IPS-20b (cell line): ENCODE data around the gene SUSD6.

Source experiments
- H3K27ac ChIP-seq: one replicate; pipeline ENCODE4 v1.5.1; 2013; ENCODE audit warnings: low read length
- H3K27me3 ChIP-seq: 2 replicates; pipeline ENCODE4 v1.6.1; 2013; ENCODE audit warnings: mild to moderate bottlenecking, low read length, inconsistent platforms; ENCODE audit not compliant: insufficient read depth
- H3K36me3 ChIP-seq: 2 replicates; pipeline ENCODE4 v1.6.1; 2013; ENCODE audit warnings: low read depth, mild to moderate bottlenecking, inconsistent platforms, low read length, moderate library complexity; ENCODE audit not compliant: insufficient read depth
- H3K4me1 ChIP-seq: 2 replicates; pipeline ENCODE4 v1.6.1; 2013; ENCODE audit warnings: mild to moderate bottlenecking, control low read depth, inconsistent platforms, low read length, moderate library complexity; ENCODE audit not compliant: insufficient read depth
- H3K4me3 ChIP-seq: 2 replicates; pipeline ENCODE4 v1.5.1; 2013; ENCODE audit warnings: mild to moderate bottlenecking, low read length, inconsistent platforms
- H3K9ac ChIP-seq: 2 replicates; pipeline ENCODE4 v1.6.1; 2013; ENCODE audit warnings: low read depth, mild to moderate bottlenecking, inconsistent platforms, low read length, moderate library complexity
- H3K9me3 ChIP-seq: 2 replicates; pipeline ENCODE4 v1.6.1; 2013; ENCODE audit warnings: mild to moderate bottlenecking, low read depth, low read length, inconsistent platforms; ENCODE audit not compliant: insufficient read depth

SUSD6 gene

GRCh38 chr14:69666690-69667211 is 55.4 kb downstream of the SUSD6 start:
- H3K27ac ChIP-seq = no peak overlapping the region
- H3K4me1 ChIP-seq = peaks cover 5% of the 10 kb centered on the region; the same call in 1 of the 2 replicates
- H3K4me3 ChIP-seq = no peak overlapping the region
- no peak overlapping the region for H3K9ac ChIP-seq
- H3K27me3 ChIP-seq = no peaks in the 10 kb centered on the region
- no peaks in the 10 kb centered on the region for H3K36me3 ChIP-seq
- H3K9me3 ChIP-seq = no peaks in the 10 kb centered on the region

GRCh38 chr14:69667938-69668335 is 56.5 kb downstream of the SUSD6 start:
- Histone ChIP-seq H3K27ac (no peak overlapping the region), H3K4me1 (peaks cover 5% of the 10 kb centered on the region; the same call in 1 of the 2 replicates), H3K27me3 (no peaks in the 10 kb centered on the region), H3K9me3 (no peaks in the 10 kb centered on the region), H3K9ac (no peak overlapping the region), H3K4me3 (no peak overlapping the region), H3K36me3 (no peaks in the 10 kb centered on the region)

GRCh38 chr14:69669375-69669774 is 58.0 kb downstream of the SUSD6 start:
- H3K27me3 ChIP-seq = no peaks in the 10 kb centered on the region

GRCh38 chr14:69670093-69670492 is 58.7 kb downstream of the SUSD6 start:
- Histone ChIP-seq H3K9ac (no peak overlapping the region), H3K27me3 (no peaks in the 10 kb centered on the region), H3K4me3 (no peak overlapping the region), H3K9me3 (no peaks in the 10 kb centered on the region), H3K27ac (no peak overlapping the region), H3K36me3 (no peaks in the 10 kb centered on the region), H3K4me1 (peaks cover 5% of the 10 kb centered on the region; the same call in 1 of the 2 replicates)

More at GRCh38 chr14:69669375-69669774, 58.0 kb downstream of the SUSD6 start:
- H3K9me3 ChIP-seq = no peaks in the 10 kb centered on the region
- H3K4me1 ChIP-seq = peaks cover 5% of the 10 kb centered on the region; the same call in 1 of the 2 replicates
- H3K36me3 ChIP-seq = no peaks in the 10 kb centered on the region
- H3K27ac ChIP-seq = no peak overlapping the region
- no peak overlapping the region for H3K9ac ChIP-seq
- H3K4me3 ChIP-seq = no peak overlapping the region

- H3K4me1 ChIP-seq = peaks cover 5% of the 10 kb centered on the region; the same call in 1 of the 2 replicates
- H3K9me3 ChIP-seq = no peaks in the 10 kb centered on the region
Measured at GRCh38 chr14:69671365-69672030, 60.1 kb downstream of the SUSD6 start.

GRCh38 chr14:69672356-69672755 is 61.0 kb downstream of the SUSD6 start:
- H3K27ac ChIP-seq = no peak overlapping the region
- H3K4me1 ChIP-seq = peaks cover 5% of the 10 kb centered on the region; the same call in 1 of the 2 replicates
- no peaks in the 10 kb centered on the region for H3K27me3 ChIP-seq

More at GRCh38 chr14:69671365-69672030, 60.1 kb downstream of the SUSD6 start:
- no peaks in the 10 kb centered on the region for H3K36me3 ChIP-seq
- H3K4me3 ChIP-seq = no peak overlapping the region
- no peak overlapping the region for H3K9ac ChIP-seq
- no peak overlapping the region for H3K27ac ChIP-seq
- H3K27me3 ChIP-seq = no peaks in the 10 kb centered on the region

GRCh38 chr14:69673104-69673503 is 61.7 kb downstream of the SUSD6 start:
- H3K4me1 ChIP-seq = peaks cover 5% of the 10 kb centered on the region; the same call in 1 of the 2 replicates
- H3K36me3 ChIP-seq = no peaks in the 10 kb centered on the region
- no peak overlapping the region for H3K27ac ChIP-seq
- no peak overlapping the region for H3K4me3 ChIP-seq
- no peaks in the 10 kb centered on the region for H3K9me3 ChIP-seq
- H3K9ac ChIP-seq = no peak overlapping the region
- no peaks in the 10 kb centered on the region for H3K27me3 ChIP-seq

More at GRCh38 chr14:69672356-69672755, 61.0 kb downstream of the SUSD6 start:
- Histone ChIP-seq H3K36me3 (no peaks in the 10 kb centered on the region), H3K9ac (no peak overlapping the region), H3K9me3 (no peaks in the 10 kb centered on the region), H3K4me3 (no peak overlapping the region)

- Histone ChIP-seq H3K9me3 (no peaks in the 10 kb centered on the region), H3K9ac (no peak overlapping the region), H3K4me1 (peaks cover 5% of the 10 kb centered on the region; the same call in 1 of the 2 replicates), H3K4me3 (no peak overlapping the region), H3K36me3 (no peaks in the 10 kb centered on the region), H3K27ac (no peak overlapping the region), H3K27me3 (no peaks in the 10 kb centered on the region)
Measured at GRCh38 chr14:69673578-69674305, 62.3 kb downstream of the SUSD6 start.

GRCh38 chr14:69674546-69675244 is 63.3 kb downstream of the SUSD6 start:
- H3K27ac ChIP-seq = no peak overlapping the region
- H3K4me1 ChIP-seq = peaks cover 5% of the 10 kb centered on the region; the same call in 1 of the 2 replicates
- no peaks in the 10 kb centered on the region for H3K36me3 ChIP-seq
- no peak overlapping the region for H3K9ac ChIP-seq
- H3K9me3 ChIP-seq = no peaks in the 10 kb centered on the region
- H3K27me3 ChIP-seq = no peaks in the 10 kb centered on the region
- no peak overlapping the region for H3K4me3 ChIP-seq

- no peak overlapping the region for H3K4me3 ChIP-seq
- no peak overlapping the region for H3K27ac ChIP-seq
- H3K9ac ChIP-seq = no peak overlapping the region
- no peaks in the 10 kb centered on the region for H3K36me3 ChIP-seq
- no peaks in the 10 kb centered on the region for H3K27me3 ChIP-seq
- H3K4me1 ChIP-seq = peaks cover 5% of the 10 kb centered on the region; the same call in 1 of the 2 replicates
- no peaks in the 10 kb centered on the region for H3K9me3 ChIP-seq
Measured at GRCh38 chr14:69675245-69675583, 63.8 kb downstream of the SUSD6 start.

- H3K27ac ChIP-seq = no peak overlapping the region
- no peaks in the 10 kb centered on the region for H3K27me3 ChIP-seq
- no peak overlapping the region for H3K4me3 ChIP-seq
- H3K36me3 ChIP-seq = no peaks in the 10 kb centered on the region
- no peaks in the 10 kb centered on the region for H3K9me3 ChIP-seq
- no peak overlapping the region for H3K9ac ChIP-seq
- peaks cover 5% of the 10 kb centered on the region; the same call in 1 of the 2 replicates for H3K4me1 ChIP-seq
Measured at GRCh38 chr14:69675877-69676416, 64.6 kb downstream of the SUSD6 start.
